Osteocyte (in vitro differentiated cells): ENCODE results near the gene BMPR2. TPM values are rescaled to one million over a fixed set of nuclear protein-coding genes. Genes with fewer than 3 reads are reported as not detected.

Source experiments
- DNase-seq: peaks from one replicate; pipeline ENCODE4 v3.0.0; 2021; ENCODE audit warnings: mixed read lengths; ENCODE audit not compliant: unreplicated experiment; ENCODE audit errors: extremely low spot score
- H3K27ac Mint-ChIP-seq: one replicate; pipeline ENCODE4 v1.8.0; 2021; ENCODE audit warnings: mild to moderate bottlenecking, mixed read lengths; ENCODE audit not compliant: unreplicated experiment
- H3K27me3 Mint-ChIP-seq: one replicate; pipeline ENCODE4 v1.8.0; 2021; ENCODE audit warnings: mixed read lengths; ENCODE audit not compliant: unreplicated experiment
- H3K36me3 Mint-ChIP-seq: one replicate; pipeline ENCODE4 v1.8.0; 2021; ENCODE audit warnings: mixed read lengths; ENCODE audit not compliant: unreplicated experiment
- H3K4me1 Mint-ChIP-seq: one replicate; pipeline ENCODE4 v1.8.0; 2021; ENCODE audit warnings: mixed read lengths; ENCODE audit not compliant: unreplicated experiment
- H3K4me3 Mint-ChIP-seq: one replicate; pipeline ENCODE4 v1.8.0; 2021; ENCODE audit warnings: mild to moderate bottlenecking, moderate library complexity, mixed read lengths; ENCODE audit not compliant: unreplicated experiment
- H3K9me3 Mint-ChIP-seq: one replicate; pipeline ENCODE4 v1.8.0; 2021; ENCODE audit warnings: mixed read lengths; ENCODE audit not compliant: unreplicated experiment
- total RNA-seq: library from RNA; stranded (reverse); gene quantifications from 2 replicates; pipeline ENCODE4 v1.2.1, GENCODE V29; 2021
- TF ChIP-seq, protein P1 (sequence below): fragments of 200-600 bp; sonication (generic); IDR thresholded peaks from 2 replicates; pipeline ENCODE4 v1.5.0; 2021; ENCODE audit warnings: antibody characterized with exemption, mild to moderate bottlenecking, moderate library complexity

Gene BMPR2
- total RNA-seq, 1 donor from 2014 or later = 92.3 TPM

GRCh38 chr2:202512176-202512575, 136.0 kb downstream of the BMPR2 start:
- Mint-ChIP-seq H3K4me3 (no peak overlapping the region), H3K27ac (no peak overlapping the region), H3K4me1 (peaks cover 11% of the 10 kb centered on the region), H3K27me3 (no peaks in the 10 kb centered on the region), H3K9me3 (no peaks in the 10 kb centered on the region), H3K36me3 (peaks cover 10% of the 10 kb centered on the region)
- TF ChIP-seq, protein P1, sequence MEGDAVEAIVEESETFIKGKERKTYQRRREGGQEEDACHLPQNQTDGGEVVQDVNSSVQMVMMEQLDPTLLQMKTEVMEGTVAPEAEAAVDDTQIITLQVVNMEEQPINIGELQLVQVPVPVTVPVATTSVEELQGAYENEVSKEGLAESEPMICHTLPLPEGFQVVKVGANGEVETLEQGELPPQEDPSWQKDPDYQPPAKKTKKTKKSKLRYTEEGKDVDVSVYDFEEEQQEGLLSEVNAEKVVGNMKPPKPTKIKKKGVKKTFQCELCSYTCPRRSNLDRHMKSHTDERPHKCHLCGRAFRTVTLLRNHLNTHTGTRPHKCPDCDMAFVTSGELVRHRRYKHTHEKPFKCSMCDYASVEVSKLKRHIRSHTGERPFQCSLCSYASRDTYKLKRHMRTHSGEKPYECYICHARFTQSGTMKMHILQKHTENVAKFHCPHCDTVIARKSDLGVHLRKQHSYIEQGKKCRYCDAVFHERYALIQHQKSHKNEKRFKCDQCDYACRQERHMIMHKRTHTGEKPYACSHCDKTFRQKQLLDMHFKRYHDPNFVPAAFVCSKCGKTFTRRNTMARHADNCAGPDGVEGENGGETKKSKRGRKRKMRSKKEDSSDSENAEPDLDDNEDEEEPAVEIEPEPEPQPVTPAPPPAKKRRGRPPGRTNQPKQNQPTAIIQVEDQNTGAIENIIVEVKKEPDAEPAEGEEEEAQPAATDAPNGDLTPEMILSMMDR = no peak
- no peak for DNase-seq

DNA sequence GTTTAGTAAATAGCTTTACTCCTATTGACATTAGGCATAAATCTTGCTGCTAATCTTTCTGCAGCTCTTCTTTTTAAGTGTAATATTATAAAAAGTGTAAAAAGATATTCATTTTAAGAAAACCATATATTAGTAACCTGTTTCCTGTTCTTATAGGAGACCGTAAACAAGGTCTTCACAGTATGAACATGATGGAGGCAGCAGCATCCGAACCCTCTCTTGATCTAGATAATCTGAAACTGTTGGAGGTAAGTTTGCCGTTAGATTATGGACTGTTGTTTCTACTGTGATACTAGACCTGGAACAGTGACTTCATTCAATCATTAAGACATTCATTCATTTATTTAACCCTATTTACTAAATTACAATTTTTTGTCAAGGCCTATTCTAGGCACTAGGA, 138.6 kb downstream of the BMPR2 start:
- H3K27me3 Mint-ChIP-seq = no peaks in the 10 kb centered on the region
- peaks cover 17% of the 10 kb centered on the region for H3K36me3 Mint-ChIP-seq
- no peak overlapping the region for H3K4me3 Mint-ChIP-seq
- TF ChIP-seq, protein P1 = no peak
- no peak for DNase-seq
- H3K9me3 Mint-ChIP-seq = no peaks in the 10 kb centered on the region
- H3K27ac Mint-ChIP-seq = no peak overlapping the region
- no peaks in the 10 kb centered on the region for H3K4me1 Mint-ChIP-seq

GRCh38 chr2:202519453-202519852, 143.3 kb downstream of the BMPR2 start:
- Mint-ChIP-seq H3K27me3 (no peaks in the 10 kb centered on the region), H3K4me1 (no peaks in the 10 kb centered on the region), H3K36me3 (peaks cover 42% of the 10 kb centered on the region), H3K27ac (no peak overlapping the region), H3K4me3 (no peak overlapping the region), H3K9me3 (no peaks in the 10 kb centered on the region)
- no peak for DNase-seq
- TF ChIP-seq, protein P1 = no peak

DNA sequence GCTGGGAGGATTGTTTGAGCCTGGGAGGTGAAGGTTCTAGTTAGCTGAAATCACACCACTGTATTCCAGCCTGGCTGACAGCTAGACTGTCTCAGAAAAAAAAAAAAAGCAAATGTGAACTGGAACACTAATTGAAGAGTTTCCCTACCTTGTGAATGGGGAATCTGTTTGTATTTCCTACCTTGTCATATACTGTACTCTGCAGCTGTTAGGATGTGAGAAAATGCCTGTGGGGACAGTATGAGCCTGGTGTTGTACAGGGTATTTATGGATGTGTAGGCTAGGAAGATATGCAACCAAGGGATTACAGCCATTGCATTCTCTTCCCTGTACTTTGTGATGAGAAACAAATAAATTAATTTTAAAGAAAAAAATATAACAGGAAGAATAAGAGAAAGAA, 145.3 kb downstream of the BMPR2 start:
- DNase-seq = no peak
- Mint-ChIP-seq H3K9me3 (no peaks in the 10 kb centered on the region), H3K4me3 (no peak overlapping the region), H3K4me1 (no peaks in the 10 kb centered on the region), H3K27ac (no peak overlapping the region), H3K36me3 (peaks cover 36% of the 10 kb centered on the region), H3K27me3 (no peaks in the 10 kb centered on the region)
- TF ChIP-seq, protein P1 = no peak

DNA sequence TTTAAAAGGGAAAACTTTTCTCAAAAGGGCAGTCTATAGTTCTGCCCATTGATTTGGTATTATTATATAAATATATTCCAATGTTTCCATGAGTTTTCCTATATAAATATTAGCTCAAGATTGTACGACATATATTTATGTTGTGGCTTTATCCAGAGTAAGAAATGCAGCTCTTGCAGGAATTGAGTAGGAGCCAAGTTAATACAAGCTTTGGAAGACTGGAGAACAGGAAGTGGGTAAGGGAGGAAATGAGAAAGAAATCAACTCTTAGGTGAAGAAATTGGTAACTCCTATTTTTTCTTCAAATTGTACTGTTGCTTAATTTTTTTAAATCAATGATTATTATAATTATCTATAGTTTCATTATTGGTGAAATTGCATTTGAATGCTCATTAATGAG, 153.3 kb downstream of the BMPR2 start:
- Mint-ChIP-seq H3K36me3 (peaks cover 14% of the 10 kb centered on the region), H3K4me1 (peaks cover 22% of the 10 kb centered on the region), H3K9me3 (no peaks in the 10 kb centered on the region), H3K27me3 (no peaks in the 10 kb centered on the region), H3K27ac (peak overlapping the region; percentile 60), H3K4me3 (no peak overlapping the region)
- no peak for DNase-seq
- TF ChIP-seq, protein P1 = no peak
